Measurements from ENCODE around the gene SH2D6. TPM values are rescaled to one million over a fixed set of nuclear protein-coding genes. Genes with fewer than 3 reads are reported as not detected.

Gene SH2D6
- polyA plus RNA-seq, 2 of the 4 experiments (the other 2 are of a cell fraction) = 1.4 to 1.8 TPM

DNA sequence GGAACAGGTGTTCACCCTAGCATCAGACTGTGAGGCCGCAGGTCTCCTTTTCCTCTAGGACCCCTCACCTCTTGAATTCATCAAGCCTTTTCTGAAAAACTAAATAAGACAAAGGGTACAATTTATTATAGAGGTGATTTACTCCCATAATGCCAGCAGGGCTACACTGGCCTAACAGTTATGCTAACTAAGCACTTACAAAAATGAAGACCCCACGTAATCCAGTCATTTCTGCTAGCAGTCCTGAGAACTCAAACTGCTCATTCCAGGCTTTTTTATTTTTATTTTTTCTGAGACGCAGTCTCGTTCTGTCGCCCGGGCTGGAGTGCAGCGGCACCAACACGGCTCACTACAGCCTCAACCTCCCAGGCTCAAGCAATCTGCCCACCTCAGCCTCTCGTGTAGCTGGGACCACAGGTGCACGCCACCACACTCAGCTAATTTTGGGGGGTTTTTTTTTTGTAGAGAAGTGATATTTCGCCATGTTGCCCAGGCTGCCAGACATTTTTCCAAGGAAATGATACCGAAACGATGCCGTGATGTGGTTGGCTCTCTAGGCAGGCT, 22.5 kb upstream of the SH2D6 start (continued):
- no peak for TF ChIP-seq ZC3H11A (IDR thresholded peaks at IDR 0.05)
- TF ChIP-seq SREBF2 (IDR thresholded peaks at IDR 0.05) = no peak
- no peak for TF ChIP-seq PHF8 (IDR thresholded peaks at IDR 0.05; ENCODE audit: borderline replicate concordance, low read depth)
- no peak for TF ChIP-seq RARB (CRISPR knock-in tag; IDR thresholded peaks at IDR 0.05)

DNA sequence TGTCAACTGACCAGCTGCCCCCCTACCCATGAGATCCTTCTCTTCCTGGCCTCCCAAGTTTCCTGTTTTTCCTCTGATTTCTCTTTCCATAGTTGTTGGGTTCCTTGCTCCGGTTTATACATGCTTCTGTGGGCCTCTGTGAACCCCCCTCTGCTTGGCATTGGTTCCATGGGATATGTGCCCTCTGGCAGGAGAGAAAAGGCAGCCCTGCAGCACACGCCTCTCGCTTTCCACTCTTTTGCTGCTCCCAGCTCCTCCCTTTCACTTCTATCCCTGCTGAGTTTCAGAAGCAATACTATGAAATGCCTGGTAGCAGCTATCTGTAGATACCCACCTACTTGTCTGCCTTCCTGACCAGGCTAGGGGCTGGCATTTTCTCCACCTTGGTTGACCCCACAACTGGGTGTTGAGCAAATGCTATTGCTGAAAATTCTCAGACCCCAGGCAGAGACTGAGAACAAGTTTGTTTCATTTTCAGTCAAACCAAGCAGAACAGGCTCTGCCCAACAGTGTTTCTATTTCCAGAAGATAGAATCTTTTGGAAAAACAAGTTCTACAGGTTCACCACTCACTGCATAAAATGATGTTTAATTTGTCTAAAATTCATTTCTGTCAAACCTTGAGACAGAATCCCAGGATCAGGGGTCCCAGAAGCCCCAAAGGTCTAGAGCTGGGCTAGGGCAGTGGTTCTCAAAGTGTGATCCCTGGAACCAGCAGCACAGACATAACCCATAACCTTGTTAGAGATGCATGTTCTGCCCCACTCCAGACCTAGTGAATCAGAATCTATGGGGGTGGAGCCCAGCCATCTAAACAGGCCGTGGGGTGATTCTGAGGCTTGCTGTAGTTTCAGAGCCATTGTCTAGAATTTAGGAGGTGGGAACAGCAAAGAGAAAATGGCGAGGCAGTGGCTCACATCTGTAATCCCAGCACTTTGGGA, 21.7 kb upstream of the SH2D6 start:
- POLR2A ChIA-PET = no interaction called here
- TF ChIP-seq, protein P1, sequence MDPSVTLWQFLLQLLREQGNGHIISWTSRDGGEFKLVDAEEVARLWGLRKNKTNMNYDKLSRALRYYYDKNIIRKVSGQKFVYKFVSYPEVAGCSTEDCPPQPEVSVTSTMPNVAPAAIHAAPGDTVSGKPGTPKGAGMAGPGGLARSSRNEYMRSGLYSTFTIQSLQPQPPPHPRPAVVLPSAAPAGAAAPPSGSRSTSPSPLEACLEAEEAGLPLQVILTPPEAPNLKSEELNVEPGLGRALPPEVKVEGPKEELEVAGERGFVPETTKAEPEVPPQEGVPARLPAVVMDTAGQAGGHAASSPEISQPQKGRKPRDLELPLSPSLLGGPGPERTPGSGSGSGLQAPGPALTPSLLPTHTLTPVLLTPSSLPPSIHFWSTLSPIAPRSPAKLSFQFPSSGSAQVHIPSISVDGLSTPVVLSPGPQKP (IDR thresholded peaks at IDR 0.05; ENCODE audit: low read depth, low read length) = no peak
- TF ChIP-seq EHF (CRISPR knock-in tag; IDR thresholded peaks at IDR 0.05) (no peak), ZSCAN20 (CRISPR knock-in tag; IDR thresholded peaks at IDR 0.05) (no peak), NR3C1 (IDR thresholded peaks at IDR 0.05) (no peak), BHLHE40 (IDR thresholded peaks at IDR 0.05; ENCODE audit: low read depth, low read length) (no peak), PHF8 (IDR thresholded peaks at IDR 0.05; ENCODE audit: borderline replicate concordance, low read depth) (no peak)
- TF ChIP-seq, protein P2, sequence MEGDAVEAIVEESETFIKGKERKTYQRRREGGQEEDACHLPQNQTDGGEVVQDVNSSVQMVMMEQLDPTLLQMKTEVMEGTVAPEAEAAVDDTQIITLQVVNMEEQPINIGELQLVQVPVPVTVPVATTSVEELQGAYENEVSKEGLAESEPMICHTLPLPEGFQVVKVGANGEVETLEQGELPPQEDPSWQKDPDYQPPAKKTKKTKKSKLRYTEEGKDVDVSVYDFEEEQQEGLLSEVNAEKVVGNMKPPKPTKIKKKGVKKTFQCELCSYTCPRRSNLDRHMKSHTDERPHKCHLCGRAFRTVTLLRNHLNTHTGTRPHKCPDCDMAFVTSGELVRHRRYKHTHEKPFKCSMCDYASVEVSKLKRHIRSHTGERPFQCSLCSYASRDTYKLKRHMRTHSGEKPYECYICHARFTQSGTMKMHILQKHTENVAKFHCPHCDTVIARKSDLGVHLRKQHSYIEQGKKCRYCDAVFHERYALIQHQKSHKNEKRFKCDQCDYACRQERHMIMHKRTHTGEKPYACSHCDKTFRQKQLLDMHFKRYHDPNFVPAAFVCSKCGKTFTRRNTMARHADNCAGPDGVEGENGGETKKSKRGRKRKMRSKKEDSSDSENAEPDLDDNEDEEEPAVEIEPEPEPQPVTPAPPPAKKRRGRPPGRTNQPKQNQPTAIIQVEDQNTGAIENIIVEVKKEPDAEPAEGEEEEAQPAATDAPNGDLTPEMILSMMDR (IDR thresholded peaks at IDR 0.05) = no peak
- WGBS (ENCODE audit: missing lambda C conversion rate) = 86% methylated on average over 5 of the region's 5 CpGs
- H3K4me1 ChIP-seq = peaks cover 6% of the 10 kb centered on the region; the same call in 2 of the 3 replicates
- no peak overlapping the region for H3K4me2 ChIP-seq
- H3K27ac ChIP-seq = no peak overlapping the region
- CTCF ChIA-PET = interaction anchor here (0.6 to 2.2 kb wide), 3 partner anchors 22 to 155 kb away, joined by 3 to 7 read pairs (median 5); no protein-coding TSS in a partner anchor
- H3K4me3 ChIP-seq = no peak overlapping the region
- ATAC-seq (no peak), FAIRE-seq (no peak), DNase-seq (ENCODE audit: low read depth in 1 of 2, low spot score in 1 of 2) (no peak)
- H3K9me3 ChIP-seq = no peaks in the 10 kb centered on the region

DNA sequence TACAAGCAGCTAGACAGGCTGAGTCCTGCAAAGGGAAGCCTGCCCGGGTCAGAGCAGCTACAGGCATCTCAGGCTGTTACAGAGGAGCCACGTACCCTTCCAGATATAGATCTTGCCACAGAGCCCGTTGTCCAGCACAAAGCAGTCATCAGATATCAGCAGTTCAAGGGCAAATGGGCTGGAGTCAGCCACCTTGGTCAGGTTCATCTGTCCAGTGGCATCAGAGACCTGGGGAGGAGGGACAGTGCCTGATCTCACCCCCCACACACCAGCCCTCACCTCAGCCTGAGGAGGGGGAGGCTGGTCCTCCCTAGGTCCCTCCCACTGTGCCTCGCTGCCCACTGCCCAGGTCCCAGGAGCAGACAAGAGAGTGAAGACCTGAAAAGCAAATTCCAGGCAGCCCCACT, 20.6 kb upstream of the SH2D6 start:
- no peak overlapping the region for H3K4me2 ChIP-seq
- no peak for FAIRE-seq
- POLR2A ChIA-PET = interaction anchor here (1.5 kb wide), 1 partner anchor 141 kb away, joined by 3 read pairs; the partner anchor contains the start of gene MAT2A
- TF ChIP-seq, protein P3, sequence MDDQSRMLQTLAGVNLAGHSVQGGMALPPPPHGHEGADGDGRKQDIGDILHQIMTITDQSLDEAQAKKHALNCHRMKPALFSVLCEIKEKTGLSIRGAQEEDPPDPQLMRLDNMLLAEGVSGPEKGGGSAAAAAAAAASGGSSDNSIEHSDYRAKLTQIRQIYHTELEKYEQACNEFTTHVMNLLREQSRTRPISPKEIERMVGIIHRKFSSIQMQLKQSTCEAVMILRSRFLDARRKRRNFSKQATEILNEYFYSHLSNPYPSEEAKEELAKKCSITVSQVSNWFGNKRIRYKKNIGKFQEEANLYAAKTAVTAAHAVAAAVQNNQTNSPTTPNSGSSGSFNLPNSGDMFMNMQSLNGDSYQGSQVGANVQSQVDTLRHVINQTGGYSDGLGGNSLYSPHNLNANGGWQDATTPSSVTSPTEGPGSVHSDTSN (IDR thresholded peaks at IDR 0.05) = no peak
- TF ChIP-seq, protein P1 (IDR thresholded peaks at IDR 0.05; ENCODE audit: low read depth, low read length) = no peak
- TF ChIP-seq HDAC2 (IDR thresholded peaks at IDR 0.05) = no peak
- TF ChIP-seq, protein P4, sequence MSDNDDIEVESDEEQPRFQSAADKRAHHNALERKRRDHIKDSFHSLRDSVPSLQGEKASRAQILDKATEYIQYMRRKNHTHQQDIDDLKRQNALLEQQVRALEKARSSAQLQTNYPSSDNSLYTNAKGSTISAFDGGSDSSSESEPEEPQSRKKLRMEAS (IDR thresholded peaks at IDR 0.05) = no peak
- TF ChIP-seq FOXS1 (CRISPR knock-in tag; IDR thresholded peaks at IDR 0.05) = no peak
- TF ChIP-seq, protein P5, sequence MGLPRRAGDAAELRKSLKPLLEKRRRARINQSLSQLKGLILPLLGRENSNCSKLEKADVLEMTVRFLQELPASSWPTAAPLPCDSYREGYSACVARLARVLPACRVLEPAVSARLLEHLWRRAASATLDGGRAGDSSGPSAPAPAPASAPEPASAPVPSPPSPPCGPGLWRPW (IDR thresholded peaks at IDR 0.05) = no peak
- H3K9me3 ChIP-seq = no peaks in the 10 kb centered on the region; the same call in 2 of the 3 replicates
- H3K4me1 ChIP-seq = no peaks in the 10 kb centered on the region
- no peak for ATAC-seq
- CTCF ChIA-PET = interaction anchor here (0.6 to 41.9 kb wide), 4 partner anchors 9 to 338 kb away, joined by 3 to 1185 read pairs (median 4); partner anchors contain the start of genes GGCX and MAT2A
- H3K4me3 ChIP-seq = no peak overlapping the region
- WGBS (ENCODE audit: missing lambda C conversion rate) = 66% methylated on average over 4 of the region's 4 CpGs
- no peak overlapping the region for H3K27ac ChIP-seq
- DNase-seq (ENCODE audit: low read depth in 1 of 2, low spot score in 1 of 2) = no peak
